Measurements from ENCODE around the gene AGAP3.
A peak's percentile ranks its signal among the peaks of the same experiment; 100 is the strongest.

AGAP3 gene

GRCh38 chr7:151124899-151125399 lies 38.7 kb downstream of the AGAP3 start:
- DNase-seq, result no peak

DNA sequence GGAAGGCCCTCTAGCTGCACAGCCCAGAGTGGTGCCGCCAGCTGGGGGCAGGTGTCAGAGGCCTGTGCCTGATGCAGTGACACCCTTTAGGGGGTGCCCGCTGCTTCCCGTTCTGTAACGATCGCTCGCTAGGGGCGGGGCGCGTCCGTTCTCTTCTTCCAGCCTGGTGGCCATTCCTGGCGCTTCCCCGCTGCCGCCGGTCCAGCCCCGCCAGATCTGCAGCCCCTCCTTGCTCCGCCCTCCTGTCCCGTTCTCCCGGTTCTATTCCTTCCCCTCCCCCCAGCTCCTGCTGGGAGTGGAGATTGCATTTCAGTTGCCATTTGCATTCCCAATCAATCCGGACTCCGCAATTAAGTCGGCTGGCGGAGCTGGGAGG lies 39.2 kb downstream of the AGAP3 start:
- no peak for DNase-seq

DNA sequence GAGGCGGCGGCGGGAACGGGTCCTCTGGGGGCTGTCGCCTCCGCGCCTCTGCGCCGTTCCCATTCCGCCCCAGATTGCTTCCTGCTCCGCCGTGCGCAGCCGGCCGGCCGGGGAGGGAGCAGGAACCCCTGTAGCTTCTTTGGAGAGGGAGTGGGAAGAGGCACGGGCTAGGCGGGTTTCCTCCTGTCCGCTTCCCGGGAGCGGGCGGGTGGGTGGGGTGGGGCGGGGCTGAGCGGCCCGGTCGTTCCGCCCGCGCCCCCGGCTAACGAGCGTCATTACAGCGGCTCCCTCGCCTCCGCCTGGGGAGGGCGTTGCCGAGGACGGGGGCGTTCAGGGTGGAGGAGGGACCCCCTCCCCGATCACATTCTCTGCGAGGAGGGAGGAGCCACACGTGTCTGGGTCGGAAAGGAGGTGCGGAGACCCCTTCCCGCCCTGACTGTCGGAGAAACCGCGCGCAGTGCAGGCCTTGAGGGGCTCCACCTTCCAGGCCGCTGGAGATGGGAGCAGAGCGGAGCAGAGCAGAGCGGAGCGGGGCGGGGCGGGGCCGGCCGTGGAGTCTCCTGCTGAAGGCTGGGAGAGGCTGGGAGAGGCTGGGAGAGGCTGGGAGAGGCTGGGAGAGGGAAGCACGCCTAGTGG lies 39.7 kb downstream of the AGAP3 start:
- peak; percentile 79 for DNase-seq

DNA sequence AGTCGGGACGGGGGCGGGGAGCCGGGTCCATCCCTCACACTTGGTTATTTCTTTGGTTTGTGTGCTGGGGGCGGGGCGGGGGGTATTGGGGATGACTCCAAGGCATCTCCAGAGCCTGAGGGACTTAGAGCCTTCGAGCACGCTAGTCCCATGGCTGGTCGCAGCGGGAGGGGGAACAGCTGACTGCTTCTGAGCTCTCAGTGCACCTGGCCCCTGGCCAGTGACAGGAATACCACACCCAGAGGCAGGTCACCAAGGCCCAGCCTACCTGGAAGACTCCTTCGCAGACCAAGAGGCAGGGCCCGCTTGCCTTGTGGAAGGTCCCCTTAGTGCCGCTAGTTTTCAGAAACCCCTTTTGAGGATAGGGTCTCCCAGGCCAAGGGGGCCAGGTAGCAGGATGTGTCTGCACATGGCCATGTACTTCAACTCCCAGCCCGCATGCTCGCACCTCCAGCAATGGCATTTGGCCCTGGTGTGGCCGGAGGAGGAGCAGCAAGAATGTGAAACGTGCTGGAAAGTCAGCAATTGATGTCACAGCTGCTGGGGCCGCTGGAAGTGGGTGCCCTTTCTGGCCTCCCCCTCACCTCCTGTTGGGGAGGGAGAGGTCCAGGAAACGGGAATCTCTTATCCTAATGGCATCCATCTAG lies 40.3 kb downstream of the AGAP3 start:
- DNase-seq, result no peak

DNA sequence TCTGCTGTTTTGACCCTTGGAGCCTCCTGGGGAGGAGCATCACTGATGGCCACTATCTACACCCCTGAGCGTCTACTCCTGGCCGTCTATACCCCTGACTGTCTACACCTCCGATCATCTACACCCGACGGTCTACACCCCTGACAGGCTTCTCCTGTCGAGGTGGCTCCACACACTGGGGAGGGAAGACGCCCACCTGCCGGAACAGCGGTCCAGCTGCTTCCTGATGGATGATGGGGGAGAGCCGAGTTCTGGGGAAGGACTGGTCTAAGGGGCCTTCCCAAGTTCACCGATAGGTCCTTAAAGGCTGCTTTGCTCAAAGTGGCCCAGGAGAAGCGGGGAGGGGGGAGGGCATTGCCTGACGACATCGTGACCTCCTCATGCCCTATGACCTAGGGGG lies 41.9 kb downstream of the AGAP3 start:
- DNase-seq, result no peak

DNA sequence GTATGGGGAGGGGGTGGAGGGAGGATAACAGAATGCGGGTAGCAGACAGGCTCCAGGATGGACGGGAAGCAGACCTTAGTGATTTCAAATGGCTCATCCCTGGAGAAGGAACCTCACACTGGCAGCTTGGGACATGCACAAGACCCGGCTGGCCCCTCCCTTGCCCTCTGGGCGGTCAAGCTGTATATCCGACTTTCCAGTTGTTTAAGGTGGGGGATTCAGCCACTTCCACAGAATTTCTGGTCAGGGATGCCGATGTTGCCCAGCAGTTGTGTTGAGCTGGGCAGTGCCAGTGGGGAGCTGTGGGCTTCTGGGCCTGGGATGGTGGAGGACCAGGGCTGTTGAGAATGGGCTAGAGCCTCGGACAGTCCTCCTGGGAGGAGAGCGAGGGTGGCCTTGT lies 42.4 kb downstream of the AGAP3 start:
- DNase-seq, result no peak

DNA sequence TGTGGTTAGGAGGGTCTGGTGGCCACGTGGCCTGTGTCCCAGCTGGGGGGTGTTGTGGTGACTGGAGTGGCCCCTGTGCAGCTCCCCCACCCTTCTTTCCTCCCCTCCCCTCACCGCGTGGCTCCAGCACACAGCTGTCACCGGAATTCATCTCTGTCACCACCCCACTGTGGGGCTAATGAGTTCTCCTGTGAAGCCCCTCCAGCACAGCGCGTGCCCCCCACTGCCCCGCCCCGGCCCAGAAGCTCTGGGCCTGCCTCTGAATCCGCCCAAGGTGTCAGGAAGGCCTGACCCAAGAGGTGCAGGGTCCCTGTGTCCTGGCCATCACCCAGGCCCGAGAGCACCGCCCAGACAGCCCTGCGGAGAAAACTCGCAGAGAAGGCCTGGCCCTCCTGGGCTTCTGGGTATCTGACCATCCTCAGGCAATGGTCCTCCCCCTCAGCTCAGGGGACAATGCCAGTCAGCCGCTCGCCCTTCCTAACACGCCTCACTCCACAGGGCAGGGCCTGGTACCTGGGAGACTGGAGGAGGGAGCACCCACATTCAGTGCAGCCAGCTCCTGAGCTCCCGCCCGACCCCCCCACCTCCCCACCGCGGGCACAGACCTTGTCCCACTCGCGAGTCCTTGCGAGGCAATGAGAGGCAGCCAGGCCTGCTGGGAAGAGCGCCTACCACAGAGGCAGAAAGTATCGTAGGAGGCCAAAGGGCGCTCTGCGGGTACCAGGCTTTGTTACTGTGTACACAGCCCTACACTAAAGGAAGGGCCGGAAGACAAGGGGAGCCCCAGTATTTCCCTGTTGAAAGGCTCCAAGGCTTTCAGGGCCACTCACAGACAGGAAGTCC lies 43.1 kb downstream of the AGAP3 start:
- DNase-seq, result no peak

- no peak for DNase-seq
Measured at GRCh38 chr7:151129960-151130591, 43.8 kb downstream of the AGAP3 start.

GRCh38 chr7:151130741-151131157 lies 44.5 kb downstream of the AGAP3 start:
- no peak for DNase-seq

- no peak for DNase-seq
Measured at GRCh38 chr7:151131224-151131591, 44.9 kb downstream of the AGAP3 start.

DNA sequence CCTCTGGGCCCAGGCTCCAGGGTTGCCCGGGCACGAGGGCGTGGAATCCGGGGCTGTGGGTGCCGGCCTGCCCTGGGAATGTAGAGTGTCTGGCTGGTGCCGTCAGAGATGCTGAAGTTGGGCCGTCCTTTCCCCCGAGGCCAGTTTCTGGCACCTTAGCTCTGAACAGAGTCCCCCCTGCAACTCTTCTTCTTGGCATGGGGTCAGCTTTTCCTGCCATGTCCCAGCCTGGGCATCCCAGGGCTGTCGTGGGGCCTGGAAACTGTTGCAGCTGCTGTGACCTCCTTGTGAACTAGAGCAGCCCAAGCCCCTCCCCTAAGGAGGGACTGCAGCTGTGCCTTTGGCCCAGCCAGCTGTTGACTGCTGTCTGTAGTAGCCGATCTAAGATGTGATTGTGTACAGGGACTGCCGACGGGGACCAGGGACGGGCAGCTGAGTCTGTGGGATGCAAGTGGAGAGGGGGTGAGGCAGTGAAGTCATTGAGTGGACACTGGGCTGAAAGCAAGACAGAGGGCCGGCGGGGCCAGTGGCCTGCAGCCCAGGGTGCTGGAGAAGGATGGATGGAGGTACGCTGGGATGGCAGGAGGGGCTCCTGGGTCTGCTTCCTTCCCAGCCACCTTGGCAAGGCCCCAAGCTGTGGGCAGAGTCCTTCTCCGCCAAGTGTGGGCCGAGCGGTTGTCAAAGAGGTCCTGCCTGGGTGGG lies 45.5 kb downstream of the AGAP3 start:
- DNase-seq, result no peak

- no peak for DNase-seq
Measured at GRCh38 chr7:151132461-151133205, 46.4 kb downstream of the AGAP3 start.

GRCh38 chr7:151133266-151133985 lies 47.2 kb downstream of the AGAP3 start:
- DNase-seq, result no peak

DNA sequence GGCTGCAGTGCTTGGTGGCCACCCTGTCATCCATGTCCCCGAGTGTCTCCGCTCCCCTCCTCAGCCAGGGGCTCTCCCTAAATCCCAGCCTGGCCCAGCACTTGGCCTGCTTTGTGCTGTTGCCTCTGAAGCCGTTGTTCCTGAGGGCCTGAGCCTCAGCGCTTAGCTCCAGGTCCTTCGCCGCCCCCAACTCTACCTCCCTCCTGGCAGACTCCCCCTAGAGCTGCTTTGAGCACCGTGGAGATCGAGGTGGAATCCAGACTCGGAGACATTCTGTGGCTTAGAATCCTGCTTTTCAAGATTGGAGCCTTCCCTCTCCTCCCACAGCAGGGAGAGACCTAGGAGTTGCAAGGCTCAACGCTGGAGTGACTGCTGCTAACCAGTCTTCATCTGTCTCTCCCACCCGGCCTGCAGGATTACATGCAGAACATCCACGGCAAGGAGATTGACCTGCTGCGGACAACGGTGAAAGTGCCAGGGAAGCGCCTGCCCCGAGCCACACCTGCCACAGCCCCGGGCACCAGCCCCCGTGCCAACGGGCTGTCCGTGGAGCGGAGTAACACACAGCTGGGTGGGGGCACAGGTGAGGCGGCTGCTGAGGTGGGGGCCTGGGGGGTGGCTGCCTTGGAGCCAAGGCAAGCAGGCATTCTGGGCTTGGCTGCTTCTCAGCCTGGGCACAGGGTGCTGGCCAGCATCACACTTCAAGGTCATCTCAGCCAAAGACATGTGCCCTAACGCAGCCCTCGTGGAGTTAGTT lies 47.9 kb downstream of the AGAP3 start:
- no peak for DNase-seq

DNA sequence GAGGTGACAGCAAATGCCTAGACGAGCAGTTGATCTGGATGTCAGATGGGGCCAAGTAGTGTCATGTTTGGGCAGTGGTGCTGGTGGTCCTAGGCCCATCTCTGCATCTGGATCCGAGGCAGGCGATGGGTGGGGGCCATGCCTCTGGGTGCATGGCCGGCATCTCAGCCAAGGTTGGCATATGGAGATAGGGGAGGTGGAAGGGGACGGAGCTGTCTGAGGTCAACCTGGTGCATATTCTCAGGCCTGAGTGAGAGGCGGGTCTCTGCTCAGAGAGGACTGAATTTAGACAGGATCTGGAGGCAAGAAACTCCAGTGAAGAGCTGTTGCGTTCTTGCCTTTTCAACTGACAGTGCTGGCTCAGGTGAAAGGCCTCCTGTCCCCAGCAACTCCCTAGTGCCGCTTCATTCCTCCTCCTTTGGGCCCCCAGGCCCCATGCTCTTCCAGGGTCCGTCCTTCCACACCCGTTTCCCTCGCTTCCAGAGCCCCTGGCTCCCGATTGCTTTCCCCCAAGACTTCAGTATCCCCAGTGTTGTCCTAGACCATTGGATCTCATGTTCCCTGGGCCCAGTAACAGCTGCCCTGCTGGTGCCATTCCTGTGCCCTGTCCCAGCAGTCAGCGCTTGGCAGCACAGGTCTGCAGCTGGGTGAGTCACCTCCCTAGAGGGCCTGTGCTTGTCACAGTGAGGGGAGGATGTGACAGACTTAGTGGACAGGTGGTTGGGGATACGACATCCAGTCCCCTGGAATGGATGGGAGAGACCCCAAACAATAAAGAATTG lies 48.7 kb downstream of the AGAP3 start:
- DNase-seq, result no peak

DNA sequence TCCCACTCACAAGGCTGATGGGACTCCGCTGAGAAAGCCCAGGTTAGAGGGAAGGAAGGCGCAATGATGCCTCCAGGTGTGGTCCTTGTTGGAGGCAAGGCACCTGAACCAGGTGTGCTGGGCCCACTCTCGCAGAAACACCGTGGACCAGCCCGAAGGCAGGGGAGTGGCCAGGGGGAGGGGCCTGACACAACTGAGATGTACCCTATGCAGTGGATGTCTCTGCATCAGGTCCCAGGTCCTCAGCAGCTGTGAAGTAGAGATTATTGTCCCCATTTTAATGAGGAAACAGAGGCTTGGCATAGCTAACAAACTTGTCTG lies 49.2 kb downstream of the AGAP3 start:
- no peak for DNase-seq

GRCh38 chr7:151135866-151136843 lies 49.9 kb downstream of the AGAP3 start:
- no peak for DNase-seq

GRCh38 chr7:151137076-151137675 lies 50.9 kb downstream of the AGAP3 start:
- peak; percentile 69 for DNase-seq

All from retina (tissue), 1 donor.